RPMI7951 (cell line): ENCODE measurements around the gene GBE1. TPM values are rescaled to one million over a fixed set of nuclear protein-coding genes. Genes with fewer than 3 reads are reported as not detected.

Source experiments
- DNase-seq: peaks from one replicate; pipeline ENCODE4 v3.0.0-alpha.2; 2012; ENCODE audit warnings: low read depth
- total RNA-seq: library from RNA; depleted of rRNA; stranded (reverse); fragments of >200 nt; shearing (Covaris generic); gene quantifications from 2 replicates; pipeline ENCODE4 v1.2.3, GENCODE V29; 2014

The GBE1 gene
- total RNA-seq, 1 experiment from 2014 or later, result 141 TPM

GRCh38 chr3:81470524-81471278 is 290.7 kb downstream of the GBE1 start:
- DNase-seq, result no peak

- no peak for DNase-seq
Observed at GRCh38 chr3:81468391-81468790, 293.1 kb downstream of the GBE1 start.

- no peak for DNase-seq
Observed at GRCh38 chr3:81466201-81466560, 295.3 kb downstream of the GBE1 start.

DNA sequence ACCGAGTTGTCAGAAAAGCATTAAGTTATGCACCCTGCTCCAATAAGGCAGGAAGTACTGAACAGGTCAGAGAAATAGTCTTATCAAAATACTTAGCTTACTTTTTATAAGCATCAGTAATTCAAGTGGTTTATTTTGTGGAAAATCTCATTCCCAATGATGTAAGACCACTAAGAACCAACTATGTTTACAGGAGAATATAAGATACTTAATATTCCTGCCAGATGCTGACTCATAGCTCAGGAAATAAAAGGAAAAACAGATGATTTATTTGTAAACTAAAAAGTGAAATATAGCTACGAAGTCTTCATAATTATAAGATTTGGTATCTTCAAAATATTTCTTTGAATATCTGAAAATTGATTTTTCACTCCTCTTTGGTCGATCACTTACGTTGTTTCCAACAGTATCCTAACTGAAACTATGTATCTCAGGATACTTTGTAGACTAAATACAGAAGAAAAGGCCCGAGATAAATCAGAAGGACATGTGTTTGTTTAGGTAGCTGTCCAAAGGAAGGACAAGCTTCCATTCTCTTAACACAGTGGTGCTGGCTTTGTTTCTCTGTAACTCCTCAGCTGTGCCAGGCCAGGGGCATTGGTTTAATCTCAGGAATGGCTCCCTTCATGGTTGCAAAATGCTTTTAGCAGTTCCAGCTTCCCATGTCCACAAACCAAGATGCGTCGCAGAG is 295.8 kb downstream of the GBE1 start:
- DNase-seq, result no peak

- no peak for DNase-seq
Observed at GRCh38 chr3:81463781-81464180, 297.7 kb downstream of the GBE1 start.

- no peak for DNase-seq
Observed at GRCh38 chr3:81462921-81463320, 298.5 kb downstream of the GBE1 start.

GRCh38 chr3:81459733-81460132 is 301.7 kb downstream of the GBE1 start:
- DNase-seq, result no peak

- no peak for DNase-seq
Observed at GRCh38 chr3:81452418-81452817, 309.0 kb downstream of the GBE1 start.

GRCh38 chr3:81451611-81452010 is 309.8 kb downstream of the GBE1 start:
- no peak for DNase-seq

DNA sequence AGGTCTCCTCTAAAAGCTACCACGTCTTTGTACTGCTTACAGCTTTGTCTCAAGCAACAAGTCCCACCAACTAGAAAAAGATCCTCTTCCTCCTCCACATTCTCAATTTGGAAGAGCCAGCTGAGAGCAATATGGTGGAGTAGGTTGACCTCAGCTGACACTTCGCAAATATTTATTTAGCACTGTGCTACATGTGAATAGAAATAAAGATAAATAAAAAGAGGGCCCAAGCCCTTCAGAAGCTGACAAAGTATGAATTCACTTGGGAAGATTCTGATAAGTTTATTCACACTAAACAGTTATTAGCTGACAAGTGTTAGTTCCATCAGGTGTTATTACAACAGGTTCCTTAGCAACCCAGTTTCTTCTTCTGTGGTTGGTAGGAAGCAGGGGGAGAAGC is 310.3 kb downstream of the GBE1 start:
- no peak for DNase-seq

DNA sequence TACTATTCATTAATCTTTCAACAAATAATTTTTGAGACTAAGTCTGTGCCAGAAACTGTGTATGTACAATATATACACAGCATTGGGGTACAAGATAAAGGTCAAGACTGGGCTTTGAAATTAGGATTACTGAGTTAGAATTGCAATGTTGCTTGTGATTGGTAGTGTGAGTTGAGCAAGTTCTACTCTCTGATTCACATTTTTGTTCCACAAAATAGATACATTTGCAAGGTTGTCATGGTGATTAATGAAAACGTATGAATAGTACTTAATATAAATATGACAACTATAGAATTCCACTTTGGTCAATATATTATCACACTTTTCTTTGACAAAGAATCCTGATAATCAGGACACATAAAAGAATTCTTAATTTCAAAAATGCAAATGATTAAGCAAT is 314.6 kb downstream of the GBE1 start:
- DNase-seq, result no peak

- no peak for DNase-seq
Observed at GRCh38 chr3:81445712-81446111, 315.7 kb downstream of the GBE1 start.

- no peak for DNase-seq
Observed at GRCh38 chr3:81444817-81445460, 316.5 kb downstream of the GBE1 start.

- DNase-seq, result no peak
Observed at GRCh38 chr3:81443958-81444357, 317.5 kb downstream of the GBE1 start.

- no peak for DNase-seq
Observed at GRCh38 chr3:81443457-81443782, 318.0 kb downstream of the GBE1 start.

DNA sequence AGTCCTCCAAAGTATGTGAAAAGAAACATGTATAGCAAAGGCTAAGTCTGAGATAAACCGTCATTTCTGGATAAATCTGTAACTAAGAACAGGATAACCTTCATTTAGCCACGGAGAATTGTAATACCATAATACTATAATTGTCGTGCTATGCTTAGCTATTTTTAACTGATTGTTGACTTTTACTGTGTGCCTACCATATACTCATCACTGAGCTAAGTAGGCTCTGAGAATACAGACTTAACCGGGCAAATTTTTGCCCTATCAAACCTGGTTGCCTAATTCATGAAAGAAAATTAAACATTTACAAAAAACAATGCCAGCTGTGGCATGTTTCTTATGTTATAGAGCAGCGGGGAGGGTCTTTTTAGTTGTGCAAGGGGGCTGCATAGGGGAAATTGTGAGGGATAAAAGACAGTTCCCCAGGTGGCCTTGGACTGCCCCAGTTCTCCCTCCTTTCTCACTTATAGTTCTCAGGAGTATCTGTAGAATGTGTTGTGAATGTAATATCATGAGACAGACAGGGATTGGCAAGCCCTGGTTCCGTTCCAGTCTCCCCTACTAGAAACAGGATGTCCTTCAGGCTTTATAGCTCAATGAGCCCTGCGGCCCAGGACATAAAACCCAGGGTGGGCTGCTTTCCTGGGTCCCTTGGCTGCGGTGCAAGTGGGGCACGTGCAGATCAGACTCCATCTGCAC is 318.5 kb downstream of the GBE1 start:
- no peak for DNase-seq

DNA sequence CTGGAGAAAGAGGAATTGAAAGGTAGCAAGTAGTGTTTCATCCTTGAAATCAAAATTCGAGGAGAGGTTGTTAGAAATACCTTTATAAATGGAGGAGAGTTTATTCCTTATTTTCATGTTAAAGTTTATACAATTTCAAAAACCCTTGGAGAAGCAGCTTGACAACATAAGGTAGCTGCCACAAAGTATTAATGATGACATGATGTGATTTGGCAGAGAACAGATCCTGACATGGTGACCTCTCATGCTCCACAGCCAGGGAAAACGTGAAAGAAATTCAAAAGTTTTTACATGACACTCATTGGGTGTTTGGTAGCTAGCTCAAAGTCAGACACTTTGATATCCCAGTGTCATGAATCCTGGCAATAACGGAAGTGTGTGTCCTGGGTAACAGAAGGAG is 320.8 kb downstream of the GBE1 start:
- DNase-seq, result no peak
